Keratinocyte (primary cell): Measurements from ENCODE around the gene PASD1.

Experiments used
- EZH2 ChIP-seq: IDR thresholded peaks from one replicate; pipeline ENCODE4 v1.6.1; 2012; ENCODE audit warnings: inconsistent platforms, mild to moderate bottlenecking, low read length, moderate library complexity
- TF ChIP-seq, protein P1 (sequence below), 3 experiments: IDR thresholded peaks in 1 of 3; conservative IDR thresholded peaks in 1 of 3; optimal IDR thresholded peaks in 1 of 3; 2 replicates in 2 of 3; 3 replicates in 1 of 3; pipeline versions ENCODE3 to v1.5.1; 2011; ENCODE audit warnings: low read length in 3 of 3, mild to moderate bottlenecking in 3 of 3, moderate library complexity in 2 of 3, control low read depth in 1 of 3, inconsistent platforms in 1 of 3; ENCODE audit not compliant: insufficient read depth in 2 of 3; ENCODE audit errors: extremely low read depth in 1 of 3

DNA sequence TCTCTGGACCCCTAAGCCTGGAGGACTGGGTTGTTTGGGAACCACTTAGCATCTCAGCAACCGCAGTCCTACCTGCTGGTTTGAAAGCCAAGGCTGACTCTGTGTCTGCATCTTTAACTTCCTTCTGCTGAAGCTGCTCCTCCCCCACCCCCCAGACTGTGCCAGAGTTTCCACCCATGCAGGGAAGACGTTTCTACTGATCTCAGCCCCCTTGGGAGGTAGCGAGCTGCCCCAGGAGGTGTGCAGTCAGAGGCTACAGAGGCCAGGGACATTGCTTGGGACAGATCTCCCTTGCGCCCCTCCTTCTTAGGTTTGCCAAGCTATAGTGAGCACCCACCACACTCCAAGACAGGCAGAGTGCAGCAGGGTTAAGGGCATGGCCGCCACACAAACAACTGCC lies 147.7 kb downstream of the PASD1 start:
- TF ChIP-seq, protein P1, sequence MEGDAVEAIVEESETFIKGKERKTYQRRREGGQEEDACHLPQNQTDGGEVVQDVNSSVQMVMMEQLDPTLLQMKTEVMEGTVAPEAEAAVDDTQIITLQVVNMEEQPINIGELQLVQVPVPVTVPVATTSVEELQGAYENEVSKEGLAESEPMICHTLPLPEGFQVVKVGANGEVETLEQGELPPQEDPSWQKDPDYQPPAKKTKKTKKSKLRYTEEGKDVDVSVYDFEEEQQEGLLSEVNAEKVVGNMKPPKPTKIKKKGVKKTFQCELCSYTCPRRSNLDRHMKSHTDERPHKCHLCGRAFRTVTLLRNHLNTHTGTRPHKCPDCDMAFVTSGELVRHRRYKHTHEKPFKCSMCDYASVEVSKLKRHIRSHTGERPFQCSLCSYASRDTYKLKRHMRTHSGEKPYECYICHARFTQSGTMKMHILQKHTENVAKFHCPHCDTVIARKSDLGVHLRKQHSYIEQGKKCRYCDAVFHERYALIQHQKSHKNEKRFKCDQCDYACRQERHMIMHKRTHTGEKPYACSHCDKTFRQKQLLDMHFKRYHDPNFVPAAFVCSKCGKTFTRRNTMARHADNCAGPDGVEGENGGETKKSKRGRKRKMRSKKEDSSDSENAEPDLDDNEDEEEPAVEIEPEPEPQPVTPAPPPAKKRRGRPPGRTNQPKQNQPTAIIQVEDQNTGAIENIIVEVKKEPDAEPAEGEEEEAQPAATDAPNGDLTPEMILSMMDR (optimal IDR thresholded peaks at IDR 0.05 in 1 of 3, IDR thresholded peaks at IDR 0.05 in 1 of 3, conservative IDR thresholded peaks at IDR 0.05 in 1 of 3; ENCODE audit: extremely low read depth in 1 of 3, insufficient read depth in 2 of 3, low read length in 3 of 3): no peak
- no peak for TF ChIP-seq EZH2
